BJ (cell line): ENCODE results near the gene PTPRG. TPM values are rescaled to one million over a fixed set of nuclear protein-coding genes. Genes with fewer than 3 reads are reported as not detected.

Experiments used
- CTCF ChIA-PET: fragments of 350-600 bp; formaldehyde crosslinking; extraction: SDS; loops from one replicate; lab custom pipeline; 2021; ENCODE audit warnings: antibody characterized with exemption, inconsistent platforms; lab: Yijun Ruan, JAX
- POLR2A ChIA-PET: fragments of 300-600 bp; sonication (Branson Sonifier 250); formaldehyde crosslinking; extraction: SDS; loops from one replicate; lab custom pipeline; 2021; ENCODE audit warnings: antibody characterized with exemption; lab: Charles Lee
- DNase-seq: peaks from one replicate; pipeline ENCODE4 v3.0.0-alpha.2; 2011; ENCODE audit warnings: low read depth
- H3K27me3 ChIP-seq: 2 replicates; pipeline ENCODE4 v1.6.0; 2011; ENCODE audit warnings: low read length; ENCODE audit not compliant: control insufficient read depth, insufficient read depth
- H3K36me3 ChIP-seq: 2 replicates; pipeline ENCODE4 v1.5.1; 2011; ENCODE audit warnings: low read length; ENCODE audit not compliant: control insufficient read depth, insufficient read depth
- H3K4me3 ChIP-seq: 2 replicates; pipeline ENCODE4 v1.5.1; 2011; ENCODE audit warnings: low read depth, mild to moderate bottlenecking, control low read depth, low read length
- polyA plus RNA-seq: library from polyadenylated mRNA; depleted of rRNA; stranded (reverse); fragments of >200 nt; gene quantifications from 2 replicates; pipeline ENCODE4 v1.2.3, GENCODE V29; 2011
- TF ChIP-seq, protein P1 (sequence below): IDR thresholded peaks from 2 replicates; pipeline ENCODE4 v1.5.1; 2011; ENCODE audit warnings: low read depth, mild to moderate bottlenecking, control low read depth, inconsistent platforms, low read length, moderate library complexity; ENCODE audit not compliant: insufficient read depth

PTPRG gene
- polyA plus RNA-seq, 1 experiment, result 20.8 TPM

DNA sequence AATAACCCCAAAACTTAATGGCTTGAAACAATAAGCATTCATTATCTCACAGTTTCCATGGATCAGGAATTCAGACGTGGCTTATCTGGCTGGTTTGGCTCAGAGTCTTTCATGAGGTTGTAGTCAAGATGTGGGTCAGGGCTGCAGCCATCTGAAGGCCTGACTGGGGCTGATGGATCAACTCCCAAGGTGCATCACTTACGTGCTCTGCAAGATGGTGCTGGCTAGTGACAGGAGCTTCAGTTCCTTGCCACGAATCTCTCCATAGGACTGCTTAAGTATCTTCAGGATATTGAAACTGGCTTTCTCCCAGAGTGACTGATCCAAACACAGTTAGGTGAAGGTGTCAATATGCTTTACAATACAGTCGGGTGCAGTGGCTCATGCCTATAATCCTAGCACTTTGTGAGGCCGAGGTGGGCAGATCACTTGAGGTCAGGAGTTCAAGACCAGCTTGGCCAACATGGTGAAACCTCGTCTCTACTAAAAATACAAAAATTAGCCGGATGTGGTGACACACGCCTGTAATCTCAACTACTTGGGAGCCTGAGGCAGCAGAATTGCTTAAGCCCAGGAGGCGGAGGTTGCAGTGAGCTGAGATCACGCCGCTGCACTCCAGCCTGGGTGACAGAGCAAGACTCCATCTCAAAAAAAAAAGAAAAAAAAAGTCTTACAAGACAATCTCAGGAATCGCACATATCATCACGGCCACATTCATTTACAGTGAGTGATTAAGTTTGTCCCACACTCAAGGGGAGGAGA, 28.5 kb upstream of the PTPRG start:
- H3K36me3 ChIP-seq, result no peaks in the 10 kb centered on the region
- TF ChIP-seq, protein P1, sequence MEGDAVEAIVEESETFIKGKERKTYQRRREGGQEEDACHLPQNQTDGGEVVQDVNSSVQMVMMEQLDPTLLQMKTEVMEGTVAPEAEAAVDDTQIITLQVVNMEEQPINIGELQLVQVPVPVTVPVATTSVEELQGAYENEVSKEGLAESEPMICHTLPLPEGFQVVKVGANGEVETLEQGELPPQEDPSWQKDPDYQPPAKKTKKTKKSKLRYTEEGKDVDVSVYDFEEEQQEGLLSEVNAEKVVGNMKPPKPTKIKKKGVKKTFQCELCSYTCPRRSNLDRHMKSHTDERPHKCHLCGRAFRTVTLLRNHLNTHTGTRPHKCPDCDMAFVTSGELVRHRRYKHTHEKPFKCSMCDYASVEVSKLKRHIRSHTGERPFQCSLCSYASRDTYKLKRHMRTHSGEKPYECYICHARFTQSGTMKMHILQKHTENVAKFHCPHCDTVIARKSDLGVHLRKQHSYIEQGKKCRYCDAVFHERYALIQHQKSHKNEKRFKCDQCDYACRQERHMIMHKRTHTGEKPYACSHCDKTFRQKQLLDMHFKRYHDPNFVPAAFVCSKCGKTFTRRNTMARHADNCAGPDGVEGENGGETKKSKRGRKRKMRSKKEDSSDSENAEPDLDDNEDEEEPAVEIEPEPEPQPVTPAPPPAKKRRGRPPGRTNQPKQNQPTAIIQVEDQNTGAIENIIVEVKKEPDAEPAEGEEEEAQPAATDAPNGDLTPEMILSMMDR, result no peak
- POLR2A ChIA-PET, result no interaction called here
- CTCF ChIA-PET, result no interaction called here
- no peak for DNase-seq
- H3K4me3 ChIP-seq, result no peak overlapping the region
- peaks cover 3% of the 10 kb centered on the region; the same call in 1 of the 2 replicates for H3K27me3 ChIP-seq

DNA sequence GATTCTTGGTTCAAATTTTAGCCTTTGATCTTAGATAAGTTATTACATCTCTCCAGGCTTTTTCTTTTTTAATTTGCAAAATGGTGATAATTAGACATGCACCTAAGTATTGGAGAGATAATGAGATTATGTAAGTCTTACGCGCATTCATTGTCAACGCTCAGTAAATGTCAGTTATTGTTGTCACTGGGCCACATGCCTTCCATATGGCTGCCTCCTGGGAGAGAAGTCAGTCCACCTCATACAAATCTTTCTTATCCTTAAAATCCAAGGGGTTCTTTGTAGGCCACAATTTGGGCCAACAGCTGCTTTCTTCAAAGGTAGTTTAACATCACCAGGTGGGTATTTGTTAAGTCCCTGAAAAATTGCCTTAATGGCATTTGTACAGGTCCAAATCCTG, 25.5 kb upstream of the PTPRG start:
- POLR2A ChIA-PET, result no interaction called here
- Histone ChIP-seq H3K36me3 (no peaks in the 10 kb centered on the region), H3K27me3 (peaks cover 3% of the 10 kb centered on the region; the same call in 1 of the 2 replicates), H3K4me3 (no peak overlapping the region)
- CTCF ChIA-PET, result no interaction called here
- TF ChIP-seq, protein P1, result no peak
- no peak for DNase-seq

DNA sequence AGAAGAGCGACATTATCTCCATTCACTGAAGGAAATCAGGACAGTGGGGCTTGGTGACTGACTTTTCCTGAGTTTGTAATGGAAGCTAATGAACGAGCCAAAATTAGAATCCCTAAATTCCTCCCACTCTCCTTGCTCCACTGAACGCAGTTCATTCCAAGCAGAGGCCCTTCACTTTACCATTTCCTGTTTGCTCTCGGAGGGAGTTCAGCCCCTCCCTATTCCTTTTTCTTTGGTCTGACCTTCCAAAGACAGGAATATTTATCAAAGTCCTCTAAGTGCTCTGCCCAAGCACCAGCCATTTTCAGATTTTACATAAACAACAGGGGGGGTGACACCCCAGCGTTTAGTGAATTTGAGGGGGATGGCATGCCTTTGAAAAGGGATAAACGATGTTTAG, 24.0 kb upstream of the PTPRG start:
- Histone ChIP-seq H3K36me3 (no peaks in the 10 kb centered on the region), H3K27me3 (peaks cover under 1% of the 10 kb centered on the region; the same call in 1 of the 2 replicates), H3K4me3 (no peak overlapping the region)
- ChIA-PET POLR2A (no interaction called here), CTCF (no interaction called here)
- DNase-seq, result no peak
- TF ChIP-seq, protein P1, result no peak

DNA sequence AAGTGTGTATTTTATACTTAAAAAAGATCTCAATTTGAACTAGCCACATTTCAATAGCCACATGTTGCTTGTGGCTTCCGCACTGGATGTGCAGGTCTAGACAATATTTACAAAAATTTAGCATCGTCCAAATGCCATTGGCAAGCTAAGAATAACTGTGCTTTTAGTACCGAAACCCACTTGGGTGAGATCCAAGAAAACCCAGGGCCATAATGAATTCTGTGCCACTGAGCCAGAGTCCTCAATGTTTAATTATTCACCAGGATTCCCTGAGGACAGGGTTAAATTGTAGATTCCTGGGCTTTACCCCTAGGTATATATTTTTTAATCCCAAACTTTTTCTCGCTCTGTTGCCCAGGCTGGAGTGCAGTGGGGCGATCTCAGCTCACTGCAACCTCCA, 22.9 kb upstream of the PTPRG start:
- ChIA-PET POLR2A (no interaction called here), CTCF (interaction anchor here (0.6 kb wide), 1 partner anchor 48 kb away, joined by 3 read pairs; no protein-coding TSS in a partner anchor)
- Histone ChIP-seq H3K36me3 (no peaks in the 10 kb centered on the region), H3K4me3 (no peak overlapping the region), H3K27me3 (no peaks in the 10 kb centered on the region)
- no peak for DNase-seq
- TF ChIP-seq, protein P1, result no peak

DNA sequence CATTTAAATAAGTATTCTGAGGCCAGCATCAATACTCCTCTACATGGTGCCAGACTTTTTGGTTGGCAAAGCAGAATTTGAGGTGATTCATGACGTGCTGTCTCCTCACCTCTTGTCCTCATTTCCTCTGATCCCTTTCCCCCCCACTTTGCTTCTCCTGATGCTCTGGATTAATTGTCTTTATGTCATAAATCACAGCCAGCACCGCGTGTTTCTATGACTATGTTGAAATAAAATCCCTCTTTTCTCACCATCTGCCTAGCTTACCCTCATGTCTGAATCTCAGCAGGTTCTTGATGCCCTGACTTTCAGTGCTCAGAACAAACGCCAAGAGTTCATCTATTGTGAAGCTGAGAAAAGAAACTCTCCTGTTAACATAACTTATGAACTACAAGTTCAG, 19.7 kb upstream of the PTPRG start:
- Histone ChIP-seq H3K4me3 (no peak overlapping the region), H3K27me3 (no peaks in the 10 kb centered on the region), H3K36me3 (no peaks in the 10 kb centered on the region)
- CTCF ChIA-PET, result no interaction called here
- no peak for DNase-seq
- POLR2A ChIA-PET, result no interaction called here
- TF ChIP-seq, protein P1, result no peak
